Neutrophil (primary cell): ENCODE data around the gene CMKLR1.

Source experiments
- H3K27ac ChIP-seq: fragments of 200-600 bp; sonication (generic); 2 replicates; pipeline ENCODE4 v1.5.1; 2016; ENCODE audit warnings: mild to moderate bottlenecking, moderate library complexity
- H3K27me3 ChIP-seq: fragments of 200-600 bp; sonication (generic); 2 replicates; pipeline ENCODE4 v1.6.0; 2016; ENCODE audit warnings: mild to moderate bottlenecking
- H3K36me3 ChIP-seq: fragments of 200-600 bp; sonication (generic); 2 replicates; pipeline ENCODE4 v1.5.1; 2017
- H3K4me1 ChIP-seq, 2 experiments: fragments of 200-600 bp in 1 of 2; sonication (generic) in 1 of 2; 1 replicate in 1 of 2; 2 replicates in 1 of 2; pipeline versions ENCODE4 v1.5.1 to v1.6.1; 2013 to 2016; ENCODE audit warnings: low read depth in 1 of 2, low read length in 1 of 2, mild to moderate bottlenecking in 1 of 2, moderate library complexity in 1 of 2; ENCODE audit not compliant: control insufficient read depth in 1 of 2, insufficient read depth in 1 of 2
- H3K4me3 ChIP-seq, 2 experiments: fragments of 200-600 bp in 1 of 2; sonication (generic) in 1 of 2; 1 replicate in 1 of 2; 2 replicates in 1 of 2; pipeline ENCODE4 v1.5.1; 2013 to 2016; ENCODE audit warnings: low read depth in 1 of 2, low read length in 1 of 2, mild to moderate bottlenecking in 1 of 2, moderate library complexity in 1 of 2
- H3K9me3 ChIP-seq: fragments of 200-600 bp; sonication (generic); 2 replicates; pipeline ENCODE4 v1.5.1; 2016
- CTCF ChIP-seq: fragments of 200-600 bp; sonication (generic); IDR thresholded peaks from 2 replicates; pipeline ENCODE4 v1.5.1; 2016; ENCODE audit warnings: antibody characterized with exemption

CMKLR1 gene

GRCh38 chr12:108338915-108339657 is at the start of gene CMKLR1:
CMKLR1 (minus strand) TSS chr12:108339311; CDS start chr12:108293591, 45,720 bp downstream.
- H3K27me3 ChIP-seq: peaks cover 44% of the 10 kb centered on the region
- no peak within 1 kb of the TSS for H3K27ac ChIP-seq
- no peaks in the 10 kb centered on the region for H3K36me3 ChIP-seq
- H3K9me3 ChIP-seq: no peaks in the 10 kb centered on the region
- no peak within 1 kb of the TSS for H3K4me3 ChIP-seq
- no peak for TF ChIP-seq CTCF
- no peaks in the 10 kb centered on the region for H3K4me1 ChIP-seq

GRCh38 chr12:108387771-108388170 is 48.7 kb upstream of the CMKLR1 start:
- no peaks in the 10 kb centered on the region for H3K4me1 ChIP-seq
- no peaks in the 10 kb centered on the region for H3K36me3 ChIP-seq
- H3K9me3 ChIP-seq: no peaks in the 10 kb centered on the region
- H3K27ac ChIP-seq: no peak overlapping the region
- no peaks in the 10 kb centered on the region for H3K27me3 ChIP-seq
- TF ChIP-seq CTCF: no peak
- H3K4me3 ChIP-seq: no peak overlapping the region

- Histone ChIP-seq H3K9me3 (no peaks in the 10 kb centered on the region), H3K27me3 (no peaks in the 10 kb centered on the region), H3K4me1 (no peaks in the 10 kb centered on the region), H3K27ac (no peak overlapping the region), H3K4me3 (no peak overlapping the region), H3K36me3 (no peaks in the 10 kb centered on the region)
- TF ChIP-seq CTCF: no peak
These were observed 47.7 kb upstream of the CMKLR1 start for GRCh38 chr12:108386709-108387360.

GRCh38 chr12:108382437-108382801 is 43.3 kb upstream of the CMKLR1 start:
- Histone ChIP-seq H3K4me1 (no peaks in the 10 kb centered on the region), H3K9me3 (no peaks in the 10 kb centered on the region), H3K27me3 (no peaks in the 10 kb centered on the region), H3K27ac (no peak overlapping the region), H3K36me3 (no peaks in the 10 kb centered on the region), H3K4me3 (no peak overlapping the region)
- no peak for TF ChIP-seq CTCF

GRCh38 chr12:108381787-108382436 is 42.8 kb upstream of the CMKLR1 start:
- Histone ChIP-seq H3K27ac (no peak overlapping the region), H3K36me3 (no peaks in the 10 kb centered on the region), H3K9me3 (no peaks in the 10 kb centered on the region), H3K4me1 (no peaks in the 10 kb centered on the region), H3K27me3 (no peaks in the 10 kb centered on the region), H3K4me3 (no peak overlapping the region)
- no peak for TF ChIP-seq CTCF
